Measurements from ENCODE around the gene MEI1.
A peak's percentile ranks its signal among the peaks of the same experiment; 100 is the strongest.
"Not testable (repeated sequence)": the region's sequence is repeated elsewhere in the genome, so short reads cannot be mapped to it uniquely, and the experiment has no call there.

The MEI1 gene

DNA sequence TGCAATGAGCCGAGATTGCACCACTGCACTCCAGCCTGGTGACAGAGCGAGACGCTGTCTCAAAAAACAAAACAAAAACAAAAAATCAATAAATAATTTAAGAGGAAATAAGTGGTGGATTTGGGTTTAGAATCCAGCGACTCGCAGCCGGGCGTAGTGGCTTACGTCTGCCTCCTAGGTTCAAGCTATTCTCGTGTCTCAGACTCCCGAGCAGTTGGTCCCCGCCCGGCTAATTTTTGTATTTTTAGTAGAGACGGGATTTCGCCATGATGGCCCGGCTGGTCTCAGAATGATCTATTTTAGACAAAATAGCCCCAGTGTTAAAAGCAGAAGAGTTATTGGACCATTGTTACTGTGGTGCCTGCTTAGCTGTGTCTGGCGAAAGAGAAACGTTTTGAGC is 40.4 kb upstream of the MEI1 start:
- H3K4me3 ChIP-seq (ENCODE audit: low read depth, low read length) = no peak overlapping the region
- TF ChIP-seq, protein P1, sequence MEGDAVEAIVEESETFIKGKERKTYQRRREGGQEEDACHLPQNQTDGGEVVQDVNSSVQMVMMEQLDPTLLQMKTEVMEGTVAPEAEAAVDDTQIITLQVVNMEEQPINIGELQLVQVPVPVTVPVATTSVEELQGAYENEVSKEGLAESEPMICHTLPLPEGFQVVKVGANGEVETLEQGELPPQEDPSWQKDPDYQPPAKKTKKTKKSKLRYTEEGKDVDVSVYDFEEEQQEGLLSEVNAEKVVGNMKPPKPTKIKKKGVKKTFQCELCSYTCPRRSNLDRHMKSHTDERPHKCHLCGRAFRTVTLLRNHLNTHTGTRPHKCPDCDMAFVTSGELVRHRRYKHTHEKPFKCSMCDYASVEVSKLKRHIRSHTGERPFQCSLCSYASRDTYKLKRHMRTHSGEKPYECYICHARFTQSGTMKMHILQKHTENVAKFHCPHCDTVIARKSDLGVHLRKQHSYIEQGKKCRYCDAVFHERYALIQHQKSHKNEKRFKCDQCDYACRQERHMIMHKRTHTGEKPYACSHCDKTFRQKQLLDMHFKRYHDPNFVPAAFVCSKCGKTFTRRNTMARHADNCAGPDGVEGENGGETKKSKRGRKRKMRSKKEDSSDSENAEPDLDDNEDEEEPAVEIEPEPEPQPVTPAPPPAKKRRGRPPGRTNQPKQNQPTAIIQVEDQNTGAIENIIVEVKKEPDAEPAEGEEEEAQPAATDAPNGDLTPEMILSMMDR (conservative IDR thresholded peaks at IDR 0.05; ENCODE audit: low read depth, low read length) = no peak
- DNase-seq (ENCODE audit: low read depth) = no peak

DNA sequence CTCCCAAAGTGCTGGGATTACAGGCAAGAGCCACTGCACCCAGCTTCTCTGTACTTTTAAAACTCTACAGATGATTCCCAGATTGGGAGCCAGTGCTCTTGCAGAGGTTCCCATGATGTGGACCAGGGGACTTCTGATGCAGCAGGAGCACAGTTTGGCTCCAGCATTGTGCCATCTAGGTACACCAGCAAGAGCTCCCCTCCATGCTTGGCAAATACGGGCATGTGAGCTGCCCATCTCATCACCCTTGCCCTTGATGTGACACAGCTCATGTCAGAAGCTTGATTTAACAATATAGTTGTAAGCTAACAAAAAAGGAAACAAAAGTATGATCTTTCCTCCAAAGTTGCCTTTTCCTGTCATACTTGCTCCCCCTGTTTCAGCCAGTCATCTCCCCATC is 39.4 kb upstream of the MEI1 start:
- DNase-seq (ENCODE audit: low read depth) = no peak
- TF ChIP-seq, protein P1 (conservative IDR thresholded peaks at IDR 0.05; ENCODE audit: low read depth, low read length) = no peak
- no peak overlapping the region for H3K4me3 ChIP-seq (ENCODE audit: low read depth, low read length)

DNA sequence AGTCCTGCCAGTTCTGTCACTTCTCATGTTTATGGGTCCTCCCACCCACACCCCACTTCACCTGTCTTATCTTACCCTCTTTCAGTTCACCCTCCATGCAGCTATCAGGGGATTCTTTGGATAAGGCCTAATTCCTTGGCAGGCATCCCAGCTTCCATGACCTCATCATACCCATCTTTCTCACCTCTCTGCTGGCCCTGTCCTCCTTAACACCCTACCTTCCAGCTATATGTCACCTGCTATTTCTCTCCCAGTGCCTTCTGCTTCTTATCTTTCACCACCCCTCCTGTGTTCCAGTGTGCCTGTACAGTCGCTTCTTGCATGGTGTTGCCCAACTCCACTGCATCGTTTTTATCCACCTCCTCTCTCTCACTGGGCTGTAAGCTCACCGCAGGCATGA is 38.9 kb upstream of the MEI1 start:
- TF ChIP-seq, protein P1 (conservative IDR thresholded peaks at IDR 0.05; ENCODE audit: low read depth, low read length) = no peak
- H3K4me3 ChIP-seq (ENCODE audit: low read depth, low read length) = no peak overlapping the region
- peak; percentile 8 for DNase-seq (ENCODE audit: low read depth)

DNA sequence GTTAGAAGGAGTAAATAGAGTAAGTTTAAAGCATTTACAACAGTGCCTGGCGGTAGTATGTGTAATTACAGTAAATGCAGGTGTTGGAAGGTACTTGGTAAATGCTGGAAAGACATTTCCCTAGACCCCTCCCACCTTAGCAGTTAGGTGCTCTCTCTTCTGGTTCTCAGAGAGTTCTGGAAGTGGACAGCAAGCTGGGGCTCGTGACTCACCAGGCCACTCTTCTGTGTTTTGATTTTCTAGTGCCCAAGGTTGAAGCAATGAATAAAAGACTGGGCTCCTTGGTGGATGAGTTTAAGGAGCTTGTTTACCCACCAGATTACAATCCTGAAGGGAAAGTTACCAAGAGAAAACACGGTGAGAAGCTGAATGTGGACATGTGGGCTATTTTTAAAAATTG is 38.2 kb upstream of the MEI1 start:
- peak; percentile 13 for DNase-seq (ENCODE audit: low read depth)
- TF ChIP-seq, protein P1 (conservative IDR thresholded peaks at IDR 0.05; ENCODE audit: low read depth, low read length) = no peak
- no peak overlapping the region for H3K4me3 ChIP-seq (ENCODE audit: low read depth, low read length)

DNA sequence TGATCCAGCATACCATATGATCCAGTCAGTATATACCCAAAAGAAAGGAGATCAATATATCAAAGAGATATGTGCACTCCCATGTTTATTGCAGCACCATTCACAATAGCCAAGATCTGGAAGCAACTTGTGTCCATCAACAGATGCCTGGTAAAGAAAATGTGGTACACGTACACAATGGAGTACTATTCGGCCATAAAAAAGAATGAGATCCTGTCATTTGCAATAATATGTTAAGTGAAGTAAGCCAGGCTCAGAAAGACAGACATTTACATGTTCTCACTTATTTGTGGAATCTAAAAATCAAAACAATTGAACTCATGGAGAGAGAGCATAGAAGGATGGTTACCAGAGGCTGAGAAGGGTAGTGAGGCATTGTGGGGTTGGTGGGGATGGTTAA is 37.6 kb upstream of the MEI1 start:
- H3K4me3 ChIP-seq (ENCODE audit: low read depth, low read length) = no peak overlapping the region
- DNase-seq (ENCODE audit: low read depth) = no peak
- TF ChIP-seq, protein P1 (conservative IDR thresholded peaks at IDR 0.05; ENCODE audit: low read depth, low read length) = no peak

DNA sequence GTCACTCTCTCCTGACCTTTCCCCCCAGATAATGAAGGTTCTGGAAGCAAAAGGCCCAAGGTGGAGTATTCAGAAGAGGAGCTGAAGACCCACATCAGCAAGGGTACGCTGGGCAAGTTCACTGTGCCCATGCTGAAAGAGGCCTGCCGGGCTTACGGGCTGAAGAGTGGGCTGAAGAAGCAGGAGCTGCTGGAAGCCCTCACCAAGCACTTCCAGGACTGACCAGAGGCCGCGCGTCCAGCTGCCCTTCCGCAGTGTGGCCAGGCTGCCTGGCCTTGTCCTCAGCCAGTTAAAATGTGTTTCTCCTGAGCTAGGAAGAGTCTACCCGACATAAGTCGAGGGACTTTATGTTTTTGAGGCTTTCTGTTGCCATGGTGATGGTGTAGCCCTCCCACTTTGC is 35.7 kb upstream of the MEI1 start:
- not testable (repeated sequence) for DNase-seq (ENCODE audit: low read depth); H3K4me3 ChIP-seq (ENCODE audit: low read depth, low read length)

DNA sequence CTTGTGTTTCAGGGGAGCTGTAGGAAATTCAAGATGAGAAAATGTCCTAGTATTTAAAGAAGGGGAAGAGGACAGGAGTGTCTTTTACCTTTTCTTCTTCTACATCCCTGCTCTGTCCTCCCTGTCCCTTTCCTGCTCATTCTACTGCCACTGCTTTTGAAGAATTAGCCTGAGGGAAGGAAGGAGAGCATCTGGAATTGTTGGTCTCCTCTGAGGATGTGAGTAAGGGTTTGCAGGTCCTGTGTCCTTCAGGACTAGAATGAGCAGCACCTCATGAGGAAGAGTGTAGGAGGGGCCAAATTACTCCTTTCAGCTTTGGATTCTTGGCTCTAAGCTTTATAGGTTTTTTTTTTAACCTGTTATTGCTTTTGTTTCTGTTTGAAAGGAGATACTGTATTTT is 34.8 kb upstream of the MEI1 start:
- no peak overlapping the region for H3K4me3 ChIP-seq (ENCODE audit: low read depth, low read length)
- TF ChIP-seq, protein P1 (conservative IDR thresholded peaks at IDR 0.05; ENCODE audit: low read depth, low read length) = no peak
- no peak for DNase-seq (ENCODE audit: low read depth)

DNA sequence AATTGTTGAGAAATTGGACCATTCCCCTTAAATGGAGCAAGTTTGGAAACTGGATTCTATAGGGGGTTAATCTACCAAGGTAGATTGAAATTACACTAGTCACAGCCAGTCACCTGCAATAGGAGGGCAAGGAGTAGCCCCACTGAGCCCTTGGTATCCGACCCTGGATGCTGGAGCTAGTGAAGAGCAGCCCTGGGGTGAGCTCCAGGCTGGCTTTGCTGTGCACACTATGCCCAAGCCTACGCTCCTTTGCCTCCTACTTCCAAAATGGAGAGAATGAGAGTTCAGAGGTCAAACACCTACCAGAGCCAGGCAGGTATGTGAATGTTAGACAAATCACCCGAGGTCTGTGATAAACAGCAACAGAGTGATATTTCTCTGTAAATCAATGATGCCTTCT is 34.4 kb upstream of the MEI1 start:
- no peak for DNase-seq (ENCODE audit: low read depth)
- no peak overlapping the region for H3K4me3 ChIP-seq (ENCODE audit: low read depth, low read length)
- TF ChIP-seq, protein P1 (conservative IDR thresholded peaks at IDR 0.05; ENCODE audit: low read depth, low read length) = no peak
